Right ventricle myocardium superior (tissue), 1 donor: ENCODE data around the gene KIF15. TPM values are rescaled to one million over a fixed set of nuclear protein-coding genes. Genes with fewer than 3 reads are reported as not detected.
"Not testable (repeated sequence)": the region's sequence is repeated elsewhere in the genome, so short reads cannot be mapped to it uniquely, and the experiment has no call there.

Experiments used
- ATAC-seq: fragments of 200-7000 bp; cut with Tn5 transposase; one replicate; pipeline ENCODE4 v1.9.1; 2020; ENCODE audit warnings: mild to moderate bottlenecking; ENCODE audit not compliant: poor library complexity
- DNase-seq: peaks from one replicate; pipeline ENCODE4 v3.0.0-alpha.2; 2020
- intact Hi-C: fragments of 100-400 bp; cut with DNase I; formaldehyde crosslinking; loops from one replicate; pipeline ENCODE4 v1.11.2; 2022
- total RNA-seq: library from RNA; stranded (reverse); fragmentation: NEBNext Ultra II Directional; extraction: Animal tissue kit (Norgen Biotek cat#: 25700); gene quantifications from one replicate; pipeline ENCODE4 v1.2.1, GENCODE V29; 2021
- donor health status: DM: no; HTN: yes; CAD: no; lungs with severe emphysema.

The KIF15 gene
- total RNA-seq, 1 donor from 2014 or later = 0.73 TPM

DNA sequence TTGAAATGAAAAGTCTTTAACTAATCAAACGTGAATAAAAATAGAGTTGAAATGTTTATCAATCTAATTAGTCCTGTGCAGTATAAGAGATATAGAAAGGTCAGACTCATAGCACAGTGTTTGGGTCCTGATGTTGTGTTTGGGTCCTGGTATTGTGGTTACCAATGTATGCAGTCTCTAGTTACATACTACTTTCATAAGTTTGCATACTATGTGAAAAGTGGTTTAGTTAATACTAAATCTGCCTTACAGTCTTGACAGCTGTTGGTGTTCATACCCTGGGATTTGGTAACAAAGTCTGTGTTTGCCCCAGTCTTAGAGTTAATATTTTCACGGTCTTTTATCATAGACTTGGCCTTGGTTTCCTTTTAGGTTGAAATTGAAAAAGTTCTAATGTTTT lies 41.7 kb downstream of the KIF15 start:
- ATAC-seq = no peak
- no peak for DNase-seq
- intact Hi-C loops = no loop called here

DNA sequence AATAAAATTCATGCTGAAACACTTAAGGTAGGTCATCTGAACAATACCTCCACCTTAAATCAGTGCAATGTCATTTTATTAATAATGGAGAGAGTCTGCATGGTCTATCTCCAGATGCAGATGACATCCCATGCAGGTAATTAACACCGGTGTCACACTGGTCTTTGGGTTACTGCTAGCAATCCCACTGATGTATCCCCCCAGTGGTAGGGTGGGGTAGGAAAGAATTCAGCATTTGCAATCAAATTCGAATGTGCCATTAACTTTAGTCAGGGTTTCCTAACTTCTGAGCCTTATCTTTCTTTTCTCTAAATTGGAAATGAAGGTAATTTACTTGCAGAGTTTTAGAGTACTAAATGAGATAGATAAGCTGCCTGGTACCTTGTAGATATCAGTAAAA lies 44.4 kb downstream of the KIF15 start:
- DNase-seq (no peak), ATAC-seq (no peak)
- intact Hi-C loops = no loop called here

DNA sequence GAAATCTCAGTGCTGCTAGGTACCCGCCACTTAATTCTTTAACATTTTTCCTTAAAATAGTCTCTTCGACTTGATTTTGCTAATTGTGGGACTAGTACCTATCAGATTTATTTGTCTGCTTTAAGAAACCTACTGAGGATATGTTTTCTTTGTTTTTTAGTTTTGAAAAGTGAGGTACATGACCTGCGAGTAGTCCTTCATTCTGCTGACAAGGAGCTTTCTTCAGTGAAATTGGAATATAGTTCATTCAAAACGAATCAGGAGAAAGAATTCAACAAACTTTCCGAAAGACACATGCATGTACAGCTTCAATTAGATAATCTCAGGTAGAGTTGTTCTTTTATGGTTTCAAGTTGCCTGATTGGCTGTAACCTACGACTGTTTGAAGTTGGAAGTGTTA lies 53.2 kb downstream of the KIF15 start:
- DNase-seq (no peak), ATAC-seq (no peak)
- intact Hi-C loops = no loop called here

DNA sequence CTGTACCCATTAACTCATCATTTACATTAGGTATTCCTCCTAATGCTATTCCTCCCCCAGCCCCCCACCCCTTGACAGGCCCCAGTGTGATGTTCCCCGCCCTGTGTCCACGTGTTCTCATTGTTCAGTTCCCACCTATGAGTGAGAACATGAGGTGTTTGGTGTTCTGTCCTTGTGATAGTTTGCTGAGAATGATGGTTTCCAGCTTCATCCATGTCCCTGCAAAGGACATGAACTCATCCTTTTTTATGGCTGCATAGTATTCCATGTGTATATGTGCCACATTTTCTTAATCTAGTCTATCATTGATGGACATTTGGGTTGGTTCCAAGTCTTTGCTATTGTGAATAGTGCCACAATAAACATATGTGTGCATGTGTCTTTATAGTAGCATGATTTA lies 54.7 kb downstream of the KIF15 start:
- intact Hi-C loops, ATAC-seq, DNase-seq: not testable (repeated sequence)

DNA sequence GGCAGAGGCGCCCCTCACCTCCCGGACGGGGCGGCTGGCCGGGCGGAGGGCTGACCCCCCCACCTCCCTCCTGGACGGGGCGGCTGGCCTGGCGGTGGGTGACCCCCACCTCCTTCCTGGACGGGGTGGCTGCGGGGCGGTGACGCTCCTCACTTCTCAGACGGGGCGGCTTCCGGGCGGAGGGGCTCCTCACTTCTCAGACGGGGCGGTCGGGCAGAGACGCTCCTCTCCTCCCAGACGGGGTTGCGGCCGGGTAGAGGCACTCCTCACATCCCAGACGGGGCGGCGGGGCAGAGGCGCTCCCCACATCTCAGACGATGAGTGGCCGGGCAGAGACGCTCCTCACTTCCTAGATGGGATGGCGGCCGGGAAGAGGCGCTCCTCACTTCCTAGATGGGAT lies 59.6 kb downstream of the KIF15 start:
- ATAC-seq, intact Hi-C loops, DNase-seq: not testable (repeated sequence)

DNA sequence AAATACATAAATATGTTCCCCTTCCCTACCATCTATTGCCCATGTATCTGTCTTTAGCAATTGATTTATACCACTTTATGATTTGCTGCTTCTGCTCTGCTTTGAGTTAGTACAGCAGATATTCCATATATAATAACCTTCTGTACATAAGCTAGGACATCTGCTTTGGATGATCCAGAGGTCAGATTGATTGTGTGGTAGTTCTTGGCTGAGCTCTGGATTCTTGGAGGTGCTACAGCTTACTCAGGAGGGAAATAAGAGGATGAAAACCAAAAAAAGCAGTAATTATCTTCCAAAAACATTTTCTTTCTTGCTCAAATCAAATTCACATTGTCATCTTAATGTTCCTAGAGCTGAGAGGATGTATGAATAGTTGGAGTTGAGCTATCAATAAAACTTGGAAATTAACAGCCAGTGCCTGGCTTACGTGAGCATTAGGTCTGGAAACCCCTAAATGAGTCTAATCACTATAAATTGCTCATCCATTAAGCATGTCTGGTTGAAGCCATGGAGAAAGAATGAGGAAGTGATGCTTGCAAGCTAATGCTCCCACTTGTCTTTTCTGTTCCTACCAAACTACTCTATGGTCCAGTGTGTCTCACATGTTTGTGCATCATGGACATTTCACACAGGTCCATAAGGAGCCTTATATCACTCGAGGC lies 63.8 kb downstream of the KIF15 start:
- intact Hi-C loops = no loop called here
- no peak for ATAC-seq
- no peak for DNase-seq

DNA sequence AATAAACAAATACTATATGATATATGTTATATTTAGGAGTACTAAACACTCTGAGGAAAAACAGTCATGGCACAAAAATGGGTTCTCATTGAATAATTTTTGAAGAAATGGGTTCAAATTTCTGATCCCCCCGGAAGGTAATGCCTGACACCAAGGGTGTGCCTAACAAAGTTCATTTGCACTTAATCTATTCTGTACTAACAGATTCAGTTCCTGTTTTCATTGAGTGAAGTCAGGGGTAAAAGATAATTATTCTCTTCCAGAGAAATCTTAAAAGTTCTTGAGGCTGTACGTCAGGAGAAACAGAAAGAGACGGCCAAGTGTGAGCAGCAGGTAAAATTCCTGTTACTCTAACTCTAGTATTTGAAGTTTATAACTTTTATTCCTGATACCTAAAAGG lies 65.6 kb downstream of the KIF15 start:
- ATAC-seq (no peak), DNase-seq (no peak)
- intact Hi-C loops = no loop called here

DNA sequence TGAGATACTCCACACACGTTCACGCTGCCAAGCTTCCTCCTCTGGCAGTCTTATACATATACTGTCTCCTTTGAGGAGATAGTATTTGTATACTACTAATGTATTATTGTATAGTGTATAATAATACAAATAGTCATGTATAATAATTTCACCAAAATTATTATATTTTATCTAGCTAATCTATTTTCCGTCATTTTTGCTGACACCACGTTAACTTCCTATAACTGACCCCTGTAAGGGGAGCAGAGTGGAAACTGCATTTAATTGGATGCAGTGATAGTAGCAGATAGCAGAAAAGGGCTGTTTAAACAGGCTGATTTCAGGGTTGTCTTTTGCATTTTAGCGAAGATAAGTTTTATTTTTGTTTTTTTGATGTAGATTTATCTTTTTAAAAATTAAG lies 69.6 kb downstream of the KIF15 start:
- DNase-seq = no peak
- ATAC-seq = no peak
- intact Hi-C loops = no loop called here

DNA sequence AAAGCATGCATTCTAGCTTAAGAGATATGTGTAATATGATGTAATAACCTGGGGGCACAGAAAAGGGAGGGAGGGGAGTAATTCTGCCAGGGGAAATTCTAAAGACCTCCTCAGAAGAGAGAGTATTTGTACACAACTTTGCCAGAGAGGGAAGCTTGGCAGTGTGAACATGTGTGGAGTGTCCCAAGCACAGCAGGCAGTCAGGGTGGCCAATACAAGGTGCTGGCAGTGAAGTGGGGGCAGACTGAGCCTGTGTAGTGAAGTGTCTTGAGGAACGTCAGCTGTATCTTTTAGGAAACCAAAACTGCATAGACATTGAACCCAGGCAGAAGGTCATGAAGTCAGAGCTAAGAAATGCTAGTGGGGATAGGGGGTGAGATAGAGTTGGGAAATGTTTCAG lies 70.4 kb downstream of the KIF15 start:
- intact Hi-C loops = no loop called here
- DNase-seq (no peak), ATAC-seq (peak; percentile 71)

DNA sequence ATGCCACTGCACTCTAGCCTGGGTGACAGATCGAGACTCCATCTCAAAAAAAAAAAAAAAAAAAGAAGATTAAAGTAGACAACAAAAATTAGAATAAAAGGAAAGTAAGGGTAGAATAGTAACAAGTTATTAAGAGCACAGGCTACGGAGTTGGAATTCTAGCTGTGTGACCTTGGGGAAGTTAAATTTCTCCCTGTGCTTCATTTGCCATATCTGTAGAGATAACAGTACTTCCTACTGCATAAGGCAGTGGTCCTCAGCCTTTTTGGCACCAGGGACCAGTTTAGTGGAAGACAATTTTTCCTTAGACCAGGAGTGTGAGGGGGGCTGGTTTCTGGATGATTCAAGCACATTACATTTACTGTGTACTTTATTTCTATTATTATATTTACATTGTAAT lies 71.4 kb downstream of the KIF15 start:
- no peak for DNase-seq
- ATAC-seq = peak; percentile 58
- intact Hi-C loops = no loop called here

DNA sequence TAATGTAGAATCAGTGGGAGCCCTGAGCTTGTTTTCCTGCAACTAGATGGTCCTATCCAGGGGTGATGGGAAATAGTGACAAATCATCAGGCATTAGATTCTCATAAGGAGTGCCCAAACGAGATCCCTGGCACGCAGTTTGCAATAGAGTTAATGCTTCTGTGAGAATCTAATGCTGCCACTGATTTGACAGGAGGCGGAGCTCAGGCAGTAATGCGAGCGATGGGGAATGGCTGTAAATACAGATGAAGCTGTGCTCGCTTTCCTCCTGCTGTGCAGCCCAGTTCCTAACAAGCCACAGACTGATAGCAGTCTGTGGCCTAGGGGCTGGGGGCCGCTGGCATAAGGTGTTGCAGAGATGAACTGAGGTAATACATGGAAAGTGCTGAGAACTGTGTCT lies 71.8 kb downstream of the KIF15 start:
- ATAC-seq (peak; percentile 82), DNase-seq (no peak)
- intact Hi-C loops = no loop called here

DNA sequence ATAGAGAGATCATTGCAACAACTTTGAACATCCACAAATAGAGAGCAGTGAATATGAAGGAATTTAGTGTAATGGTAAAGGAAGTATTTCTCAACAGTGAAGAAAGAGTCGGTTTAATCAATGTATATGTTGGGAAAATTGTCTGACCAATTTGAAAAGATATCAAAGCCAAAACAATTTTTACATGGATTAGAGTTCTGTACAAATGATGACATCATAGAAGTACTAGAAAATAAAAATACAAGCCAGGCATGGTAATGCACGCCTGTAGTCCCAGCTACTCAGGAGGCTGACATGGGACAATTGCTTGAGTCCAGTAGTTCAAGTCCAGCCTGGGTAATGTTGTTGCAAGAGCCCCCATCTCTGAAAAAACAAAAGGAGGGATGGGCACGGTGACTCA lies 74.1 kb downstream of the KIF15 start:
- intact Hi-C loops = no loop called here
- DNase-seq = no peak

DNA sequence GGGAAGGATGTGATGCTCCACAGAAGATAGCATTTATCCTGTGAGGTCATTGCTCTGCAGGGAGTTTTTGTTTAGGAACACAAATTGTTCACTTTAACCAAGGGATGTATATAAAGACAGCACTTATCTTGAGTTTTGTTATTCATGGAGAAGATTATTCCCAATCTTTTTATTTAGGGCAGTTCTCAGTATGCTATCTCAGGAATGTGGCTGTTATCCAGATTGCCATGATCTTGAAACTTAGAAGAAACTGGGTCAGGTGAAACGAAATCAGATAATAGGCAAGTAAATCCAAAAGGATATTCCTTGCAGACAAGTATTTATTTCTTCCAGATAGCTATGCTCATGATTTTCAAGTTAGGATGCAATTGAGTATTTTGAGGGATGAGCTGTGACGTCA lies 80.8 kb downstream of the KIF15 start:
- intact Hi-C loops = no loop called here
- DNase-seq (no peak), ATAC-seq (no peak)

More for the DNA sequence above, 74.1 kb downstream of the KIF15 start:
- ATAC-seq = no peak

DNA sequence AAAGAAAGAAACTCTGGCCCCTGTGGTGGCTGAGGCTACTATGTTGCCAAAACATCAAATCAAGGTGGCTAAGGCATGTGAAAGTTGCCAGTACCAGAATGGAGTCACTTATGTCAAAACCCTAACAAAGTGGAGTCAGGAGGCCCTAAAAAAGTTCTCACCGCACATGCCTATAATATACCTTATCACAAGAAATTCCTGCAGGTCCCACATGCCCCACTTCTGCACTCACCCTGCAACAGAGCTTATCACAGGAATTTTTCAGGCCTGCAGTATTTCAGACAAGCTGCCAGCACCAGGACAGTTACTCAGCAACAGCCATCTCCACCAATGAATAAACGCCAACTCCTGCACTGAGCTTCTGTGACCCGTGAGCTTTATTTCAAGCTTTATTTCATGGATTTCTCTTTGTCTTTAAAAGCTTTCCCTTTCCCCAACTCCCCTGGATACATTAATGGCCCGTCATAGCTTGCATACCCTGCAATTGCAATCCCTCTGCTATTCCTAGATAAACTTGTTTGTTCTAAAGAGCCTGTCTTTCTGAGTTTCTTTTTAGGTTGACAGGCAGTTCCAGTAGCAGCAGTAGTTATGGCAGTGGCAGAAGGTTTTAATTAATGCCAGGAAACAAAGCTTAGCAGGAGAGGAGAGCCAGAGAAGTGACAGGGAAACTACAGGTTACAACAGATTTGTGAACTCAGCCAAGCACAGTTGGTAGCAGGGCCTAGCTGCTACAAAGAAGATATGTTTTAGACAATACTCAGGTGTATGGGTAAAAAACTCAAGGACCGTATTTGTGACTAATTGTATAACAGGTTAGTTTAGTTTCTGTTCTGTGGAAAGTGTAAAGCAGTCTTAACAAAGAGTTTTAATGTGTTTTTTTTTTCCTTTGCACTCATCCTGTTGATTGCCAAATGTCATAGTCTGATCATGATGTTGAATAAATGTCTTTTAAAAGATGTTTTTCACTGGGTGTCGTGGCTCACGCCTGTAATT lies 84.2 kb downstream of the KIF15 start:
- intact Hi-C loops = no loop called here
- peak; percentile 97 for ATAC-seq
- DNase-seq = peak; percentile 57

DNA sequence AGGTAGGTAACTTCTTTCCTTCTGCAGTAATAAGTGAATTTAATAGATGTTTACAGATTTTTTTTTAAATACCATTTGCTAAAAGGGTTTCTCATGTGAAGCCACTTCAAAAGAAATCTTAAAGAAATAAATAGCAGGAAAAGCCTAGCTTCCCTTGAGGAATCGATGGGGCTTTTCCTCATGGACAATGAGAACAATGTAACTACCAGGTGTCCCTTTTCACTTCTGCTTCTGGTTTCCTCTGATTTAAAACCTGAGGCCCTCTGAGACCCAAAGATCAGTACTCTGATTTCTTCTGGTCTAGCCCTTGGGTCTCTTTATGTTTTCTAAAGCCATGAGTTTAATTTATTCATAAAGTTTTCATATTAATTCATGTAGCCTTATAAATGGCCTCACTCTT lies 87.0 kb downstream of the KIF15 start:
- intact Hi-C loops = no loop called here
- DNase-seq (no peak), ATAC-seq (no peak)

DNA sequence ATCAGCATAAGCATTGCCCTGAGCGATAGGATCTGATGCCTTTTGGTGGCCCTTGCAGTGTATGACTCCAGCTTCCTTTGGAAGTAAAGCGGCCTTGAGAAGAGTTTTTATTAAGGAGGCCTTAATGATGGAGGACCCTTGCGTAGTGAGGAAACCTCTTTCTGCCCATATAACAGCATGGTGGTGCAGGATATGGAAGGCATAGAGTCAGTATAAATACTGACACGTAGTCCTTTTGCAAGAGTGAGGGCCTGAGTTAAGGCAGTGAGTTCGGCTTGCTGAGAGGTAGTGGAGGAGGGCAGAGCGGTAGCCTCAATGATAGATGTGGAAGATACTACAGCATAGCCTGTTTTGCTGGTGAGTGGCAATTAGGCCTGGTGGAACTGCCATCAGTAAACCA lies 95.1 kb downstream of the KIF15 start:
- ATAC-seq, intact Hi-C loops, DNase-seq: not testable (repeated sequence)

DNA sequence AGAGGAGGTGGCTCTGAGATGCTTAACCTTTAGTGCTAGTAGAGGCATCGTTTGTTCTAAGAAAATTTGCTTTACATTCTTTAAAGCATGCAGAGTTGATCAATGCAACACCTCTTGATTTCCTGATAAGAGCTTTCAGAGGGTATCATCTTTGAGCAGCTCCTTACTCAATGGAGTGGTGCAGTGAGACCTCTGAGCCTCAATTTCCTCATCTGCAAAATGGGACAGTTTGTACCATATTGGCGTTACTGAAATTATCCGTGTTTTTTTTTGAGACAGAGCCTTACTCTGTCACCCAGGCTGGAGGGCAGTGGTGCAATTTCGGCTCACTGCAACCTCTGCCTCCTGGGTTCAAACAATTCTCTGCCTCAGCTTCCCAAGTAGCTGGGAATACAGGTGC lies 98.5 kb downstream of the KIF15 start:
- intact Hi-C loops = loop anchor here (5.0 kb wide), 1 partner anchor 98 kb away; the partner anchor contains the start of genes KIAA1143 and KIF15
- no peak for DNase-seq
- no peak for ATAC-seq

DNA sequence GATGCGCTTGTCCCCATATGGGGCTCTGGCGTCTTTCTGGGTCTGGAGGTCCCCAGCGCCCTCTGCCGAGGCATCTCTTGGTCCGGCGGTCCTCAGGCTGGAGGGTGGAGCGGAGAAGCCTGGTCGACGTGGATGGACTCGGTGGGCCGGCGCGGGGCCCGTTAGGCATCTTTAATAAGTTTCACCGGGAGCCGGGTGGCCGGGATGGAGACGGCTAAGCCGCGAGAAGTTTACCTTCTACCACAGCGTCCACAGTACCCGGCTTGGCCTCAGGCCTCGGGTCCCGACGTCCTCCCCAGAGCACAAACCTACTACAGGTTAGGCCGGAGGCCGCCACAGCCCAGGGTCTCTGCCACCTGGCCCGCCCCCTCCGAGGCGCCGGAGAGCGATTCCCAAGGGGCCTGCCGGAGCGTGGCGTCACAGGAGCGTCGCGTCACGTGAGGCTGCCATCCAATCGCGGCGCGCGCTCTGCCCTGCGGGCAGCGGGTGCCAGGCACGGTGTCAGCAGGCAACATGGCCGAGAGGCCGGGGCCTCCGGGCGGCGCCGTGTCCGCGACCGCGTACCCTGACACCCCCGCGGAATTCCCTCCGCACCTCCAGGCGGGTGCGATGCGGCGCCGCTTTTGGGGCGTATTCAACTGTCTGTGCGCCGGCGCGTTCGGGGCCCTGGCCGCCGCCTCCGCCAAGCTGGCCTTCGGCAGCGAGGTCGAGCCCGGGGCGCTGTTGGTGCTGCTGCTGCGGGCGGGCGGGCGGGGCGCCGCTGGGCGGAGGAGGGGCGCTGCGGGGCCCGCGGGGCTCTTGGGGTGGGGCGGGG lies 100.0 kb downstream of the KIF15 start, which contains the start of gene TMEM42:
Gene TMEM42 (plus strand): TSS at position 501 of the 814 bp plus-strand sequence. CDS start 13 bp downstream, at position 514.
- intact Hi-C loops = loop anchor here (5.0 kb wide), 1 partner anchor 99 kb away; the partner anchor contains the start of genes KIAA1143 and KIF15
- ATAC-seq = peak; percentile 100
- DNase-seq = peak; percentile 96

DNA sequence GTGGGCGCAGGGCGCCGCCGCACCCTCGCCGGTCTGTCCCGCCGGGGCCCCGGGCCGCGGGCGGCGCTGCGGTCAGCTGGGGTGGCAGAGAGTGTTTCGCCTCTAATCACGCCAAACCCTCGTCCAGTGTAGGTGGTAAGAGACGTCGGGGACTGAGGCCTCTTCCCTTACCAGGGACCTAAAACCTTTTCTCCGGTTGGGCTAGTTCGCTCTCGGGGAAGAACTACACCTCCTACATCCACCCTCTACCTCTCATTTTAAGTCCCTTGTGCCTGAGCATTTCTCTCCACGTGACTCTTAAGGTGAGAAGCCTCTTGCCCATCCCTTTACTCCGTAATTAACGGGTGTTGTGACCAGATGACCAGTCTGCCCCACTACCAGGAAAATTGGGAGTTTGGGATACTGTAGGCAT lies 100.6 kb downstream of the KIF15 start:
- no peak for ATAC-seq
- DNase-seq = no peak
- intact Hi-C loops = loop anchor here (5.0 kb wide), 1 partner anchor 100 kb away; the partner anchor contains the start of genes KIAA1143 and KIF15
